Skeletal muscle tissue (tissue), 4 donors: ENCODE results near the gene CLIC6. TPM values are rescaled to one million over a fixed set of nuclear protein-coding genes. Genes with fewer than 3 reads are reported as not detected.
"Not testable (repeated sequence)": the region's sequence is repeated elsewhere in the genome, so short reads cannot be mapped to it uniquely, and the experiment has no call there.

ENCODE experiments used
- H3K27ac ChIP-seq: one replicate; pipeline ENCODE4 v1.7.0; 2013; ENCODE audit warnings: mild to moderate bottlenecking, low read depth, low read length, inconsistent platforms
- H3K27me3 ChIP-seq, 3 donors: one replicate each; pipeline ENCODE4 v1.7.0; 2013; ENCODE audit warnings: low read length in 3 of 3; ENCODE audit not compliant: control insufficient read depth in 3 of 3, insufficient read depth in 3 of 3
- H3K36me3 ChIP-seq, 3 donors: one replicate each; pipeline ENCODE4 v1.7.0; 2013; ENCODE audit warnings: low read length in 3 of 3; ENCODE audit not compliant: control insufficient read depth in 3 of 3, insufficient read depth in 3 of 3
- H3K4me1 ChIP-seq, 3 donors: one replicate each; pipeline ENCODE4 v1.7.0; 2013; ENCODE audit warnings: low read length in 3 of 3, mild to moderate bottlenecking in 3 of 3; ENCODE audit not compliant: control insufficient read depth in 3 of 3, insufficient read depth in 3 of 3
- H3K4me3 ChIP-seq, 3 donors: one replicate each; pipeline ENCODE4 v1.7.0; 2013; ENCODE audit warnings: low read length in 3 of 3
- H3K9ac ChIP-seq, 3 donors: one replicate each; pipeline ENCODE4 v1.7.0; 2013; ENCODE audit warnings: low read length in 3 of 3, mild to moderate bottlenecking in 3 of 3, moderate library complexity in 2 of 3, low read depth in 1 of 3
- H3K9me3 ChIP-seq, 3 donors: one replicate each; pipeline ENCODE4 v1.7.0; 2013; ENCODE audit warnings: low read length in 3 of 3; ENCODE audit not compliant: control insufficient read depth in 3 of 3
- total RNA-seq: library from RNA; depleted of rRNA; stranded (reverse); fragments of >200 nt; gene quantifications from one replicate; pipeline ENCODE4 v1.2.3, GENCODE V29; 2014
- donor health status: Osteomylitis.

CLIC6 gene
- total RNA-seq, 1 donor from 2014 or later: under 0.01 TPM

GRCh38 chr21:34713621-34714020 is 44.8 kb downstream of the CLIC6 start:
- Histone ChIP-seq H3K27ac (no peak overlapping the region), H3K9ac (no peak overlapping the region)

GRCh38 chr21:34715518-34715917 is 46.7 kb downstream of the CLIC6 start:
- no peaks in the 10 kb centered on the region for H3K4me1 ChIP-seq
- no peak overlapping the region for H3K4me3 ChIP-seq
- no peaks in the 10 kb centered on the region for H3K36me3 ChIP-seq
- H3K27ac ChIP-seq: no peak overlapping the region
- no peak overlapping the region for H3K9ac ChIP-seq
- H3K27me3 ChIP-seq: no peaks in the 10 kb centered on the region
- no peaks in the 10 kb centered on the region for H3K9me3 ChIP-seq

More at GRCh38 chr21:34713621-34714020, 44.8 kb downstream of the CLIC6 start:
- Histone ChIP-seq H3K36me3 (no peaks in the 10 kb centered on the region), H3K4me3 (no peak overlapping the region), H3K27me3 (no peaks in the 10 kb centered on the region), H3K4me1 (no peaks in the 10 kb centered on the region), H3K9me3 (no peaks in the 10 kb centered on the region)

GRCh38 chr21:34715985-34716596 is 47.3 kb downstream of the CLIC6 start:
- Histone ChIP-seq H3K4me3 (no peak overlapping the region), H3K9ac (no peak overlapping the region), H3K36me3 (no peaks in the 10 kb centered on the region), H3K27me3 (no peaks in the 10 kb centered on the region), H3K4me1 (no peaks in the 10 kb centered on the region), H3K27ac (no peak overlapping the region), H3K9me3 (no peaks in the 10 kb centered on the region)

- not testable (repeated sequence) for H3K27ac ChIP-seq, H3K9me3 ChIP-seq, H3K4me3 ChIP-seq, H3K36me3 ChIP-seq, H3K4me1 ChIP-seq, H3K9ac ChIP-seq
- H3K27me3 ChIP-seq: peaks cover 0 to 10% (median 0%) of the 10 kb centered on the region in 3 donors
These were observed 49.7 kb downstream of the CLIC6 start for GRCh38 chr21:34718529-34718928.

GRCh38 chr21:34722684-34723300 is 54.0 kb downstream of the CLIC6 start:
- no peak overlapping the region for H3K4me3 ChIP-seq
- H3K27ac ChIP-seq: no peak overlapping the region
- H3K4me1 ChIP-seq: peaks cover 0 to 4% (median 2%) of the 10 kb centered on the region in 3 donors
- H3K9me3 ChIP-seq: no peaks in the 10 kb centered on the region
- peaks cover 0 to 14% (median 0%) of the 10 kb centered on the region in 3 donors for H3K27me3 ChIP-seq
- H3K36me3 ChIP-seq: no peaks in the 10 kb centered on the region
- H3K9ac ChIP-seq: no peak overlapping the region

GRCh38 chr21:34724131-34724856 is 55.5 kb downstream of the CLIC6 start:
- no peak overlapping the region for H3K27ac ChIP-seq
- H3K4me3 ChIP-seq: no peak overlapping the region
- no peaks in the 10 kb centered on the region for H3K9me3 ChIP-seq
- H3K4me1 ChIP-seq: peaks cover 0 to 4% (median 2%) of the 10 kb centered on the region in 3 donors
- H3K27me3 ChIP-seq: peaks cover 0 to 14% (median 0%) of the 10 kb centered on the region in 3 donors
- no peaks in the 10 kb centered on the region for H3K36me3 ChIP-seq
- no peak overlapping the region for H3K9ac ChIP-seq

- Histone ChIP-seq H3K27ac (no peak overlapping the region), H3K27me3 (peaks cover 0 to 14% (median 0%) of the 10 kb centered on the region in 3 donors), H3K36me3 (no peaks in the 10 kb centered on the region), H3K9ac (no peak overlapping the region), H3K9me3 (no peaks in the 10 kb centered on the region), H3K4me3 (no peak overlapping the region), H3K4me1 (peaks cover 0 to 4% (median 2%) of the 10 kb centered on the region in 3 donors)
These were observed 56.0 kb downstream of the CLIC6 start for GRCh38 chr21:34724857-34725195.

- no peaks in the 10 kb centered on the region for H3K36me3 ChIP-seq
- no peak overlapping the region for H3K27ac ChIP-seq
- H3K4me1 ChIP-seq: peaks cover 0 to 4% (median 2%) of the 10 kb centered on the region in 3 donors
- H3K9me3 ChIP-seq: no peaks in the 10 kb centered on the region
- H3K9ac ChIP-seq: no peak overlapping the region
- H3K4me3 ChIP-seq: no peak overlapping the region
- peaks cover 0 to 14% (median 0%) of the 10 kb centered on the region in 3 donors for H3K27me3 ChIP-seq
These were observed 58.0 kb downstream of the CLIC6 start for GRCh38 chr21:34726627-34727337.

GRCh38 chr21:34728479-34728878 is 59.7 kb downstream of the CLIC6 start:
- no peak overlapping the region for H3K9ac ChIP-seq
- no peak overlapping the region for H3K27ac ChIP-seq
- H3K9me3 ChIP-seq: no peaks in the 10 kb centered on the region
- no peak overlapping the region for H3K4me3 ChIP-seq
- H3K27me3 ChIP-seq: peaks cover 0 to 5% (median 0%) of the 10 kb centered on the region in 3 donors
- no peaks in the 10 kb centered on the region for H3K36me3 ChIP-seq
- H3K4me1 ChIP-seq: peaks cover 0 to 4% (median 0%) of the 10 kb centered on the region in 3 donors
